A673 (cell line): Measurements from ENCODE around the gene HOXD9. TPM values are rescaled to one million over a fixed set of nuclear protein-coding genes. Genes with fewer than 3 reads are reported as not detected.

Experiments
- BruUV-seq: library from RNA; stranded (reverse); fragments of 400-500 nt; replicated peaks from 2 replicates; lab custom pipeline; 2021; lab: Mats Ljungman, UMichigan
- CTCF ChIA-PET: fragments of 300-600 bp; sonication (Branson Sonifier 250); formaldehyde crosslinking; loops from one replicate; lab custom pipeline; 2022; ENCODE audit warnings: antibody characterized with exemption; lab: Charles Lee
- POLR2A ChIA-PET: fragments of 300-600 bp; sonication (Branson Sonifier 250); formaldehyde crosslinking; loops from one replicate; lab custom pipeline; 2022; ENCODE audit warnings: antibody characterized with exemption; ENCODE audit not compliant: low non-redundant PET; lab: Charles Lee
- DNase-seq: peaks from one replicate; pipeline ENCODE4 v3.0.0-alpha.2; 2015; ENCODE audit warnings: low spot score
- H3K27ac ChIP-seq: fragments of 200-600 bp; sonication (generic); 2 replicates; pipeline ENCODE4 v1.5.1; 2016; ENCODE audit warnings: mixed run types, low read depth, mild to moderate bottlenecking, mixed read lengths, antibody characterized with exemption, low read length; ENCODE audit not compliant: poor library complexity, severe bottlenecking
- H3K27me3 ChIP-seq: fragments of 200-600 bp; sonication (generic); replicated peaks from 2 replicates; pipeline ENCODE4 v1.6.1; 2017; ENCODE audit warnings: mixed run types, low read depth, mild to moderate bottlenecking, mixed read lengths, antibody characterized with exemption, low read length; ENCODE audit not compliant: insufficient read depth, poor library complexity
- H3K36me3 ChIP-seq: fragments of 200-600 bp; sonication (generic); 2 replicates; pipeline ENCODE4 v1.6.1; 2016; ENCODE audit warnings: mixed run types, mild to moderate bottlenecking, mixed read lengths, antibody characterized with exemption, low read length; ENCODE audit not compliant: insufficient read depth, poor library complexity, severe bottlenecking
- H3K4me1 ChIP-seq: fragments of 200-600 bp; sonication (generic); 2 replicates; pipeline ENCODE4 v1.6.1; 2017; ENCODE audit warnings: mixed run types, mild to moderate bottlenecking, mixed read lengths, antibody characterized with exemption, low read length; ENCODE audit not compliant: insufficient read depth, poor library complexity, severe bottlenecking
- H3K4me3 ChIP-seq: fragments of 200-600 bp; sonication (generic); 2 replicates; pipeline ENCODE4 v1.5.1; 2016; ENCODE audit warnings: low read depth, mixed run types, mild to moderate bottlenecking, mixed read lengths, low read length; ENCODE audit not compliant: poor library complexity, severe bottlenecking
- H3K9me3 ChIP-seq: fragments of 200-600 bp; sonication (generic); 2 replicates; pipeline ENCODE4 v1.6.1; 2016; ENCODE audit warnings: mixed run types, low read depth, mild to moderate bottlenecking, mixed read lengths, antibody characterized with exemption, low read length; ENCODE audit not compliant: poor library complexity, severe bottlenecking
- CTCF ChIP-seq: fragments of 300-800, 200-600 bp; sonication (generic); conservative IDR thresholded peaks from 2 replicates; pipeline ENCODE4 v1.5.1; 2017; ENCODE audit warnings: low read depth, mild to moderate bottlenecking, antibody characterized with exemption, low read length, moderate library complexity, mixed read lengths
- EZH2 ChIP-seq: fragments of 200-600 bp; sonication (generic); IDR thresholded peaks from 2 replicates; pipeline ENCODE4 v1.6.1; 2017; ENCODE audit warnings: borderline replicate concordance, low read depth, mild to moderate bottlenecking, mixed read lengths, antibody characterized with exemption, low read length; ENCODE audit not compliant: poor library complexity, severe bottlenecking
- intact Hi-C: fragments of 100-400 bp; cut with micrococcal nuclease; formaldehyde crosslinking; loops from one replicate; pipeline ENCODE4 v1.10.0; 2022; ENCODE audit not compliant: unreplicated experiment
- total RNA-seq: library from RNA; stranded (reverse); gene quantifications from 2 replicates; pipeline ENCODE4 v1.2.3, GENCODE V29; 2021

Gene HOXD9
- total RNA-seq, 1 experiment from 2014 or later = 63.0 TPM

- DNase-seq = no peak
- H3K27ac ChIP-seq = no peak within 1 kb of the TSS
- intact Hi-C loops = loop anchor here (2.0 to 5.0 kb wide), 3 partner anchors 82 to 972 kb away; partner anchors contain the start of gene LNPK
- POLR2A ChIA-PET = no interaction called here
- no peaks in the 10 kb centered on the region for H3K36me3 ChIP-seq
- peaks cover 65% of the 10 kb centered on the region for H3K27me3 ChIP-seq
- BruUV-seq = no TSS peak
- H3K9me3 ChIP-seq = no peaks in the 10 kb centered on the region
- peaks cover 31% of the 10 kb centered on the region for H3K4me1 ChIP-seq
- TF ChIP-seq EZH2 (no peak), CTCF (no peak)
- H3K4me3 ChIP-seq = peak within 1 kb of the TSS; percentile 45
- CTCF ChIA-PET = interaction anchor here (0.5 to 0.6 kb wide), 2 partner anchors 149 to 710 kb away, joined by 3 to 6 read pairs; no protein-coding TSS in a partner anchor
Observed at GRCh38 chr2:176083796-176084261, 38.7 kb upstream of the HOXD9 start, which contains the start of gene EVX2. Gene EVX2, minus strand, starts transcription at chr2:176083962. Its CDS starts 186 bp downstream, at chr2:176083776.

GRCh38 chr2:176084611-176085119 lies 37.9 kb upstream of the HOXD9 start:
- ChIA-PET CTCF (interaction anchor here (1.0 to 1.9 kb wide), 3 partner anchors 13 to 717 kb away, joined by 4 to 9 read pairs (median 5); no protein-coding TSS in a partner anchor), POLR2A (no interaction called here)
- Histone ChIP-seq H3K27me3 (peaks cover 57% of the 10 kb centered on the region), H3K9me3 (no peaks in the 10 kb centered on the region), H3K36me3 (no peaks in the 10 kb centered on the region), H3K4me1 (peaks cover 28% of the 10 kb centered on the region), H3K4me3 (peak overlapping the region; percentile 45), H3K27ac (no peak overlapping the region)
- TF ChIP-seq EZH2 = no peak
- TF ChIP-seq CTCF = no peak
- intact Hi-C loops = loop anchor here (2.0 to 5.0 kb wide), 6 partner anchors 82 to 972 kb away; partner anchors contain the start of gene LNPK
- no TSS peak for BruUV-seq
- DNase-seq = peak; percentile 58

GRCh38 chr2:176085120-176085788 lies 37.3 kb upstream of the HOXD9 start:
- H3K27me3 ChIP-seq = peaks cover 56% of the 10 kb centered on the region
- H3K9me3 ChIP-seq = no peaks in the 10 kb centered on the region
- no TSS peak for BruUV-seq
- H3K27ac ChIP-seq = no peak overlapping the region
- H3K4me3 ChIP-seq = peak overlapping the region; percentile 45
- TF ChIP-seq CTCF (no peak), EZH2 (no peak)
- POLR2A ChIA-PET = no interaction called here
- H3K4me1 ChIP-seq = peaks cover 27% of the 10 kb centered on the region
- no peaks in the 10 kb centered on the region for H3K36me3 ChIP-seq
- no peak for DNase-seq
- CTCF ChIA-PET = interaction anchor here (1.0 to 1.9 kb wide), 4 partner anchors 12 to 834 kb away, joined by 4 to 9 read pairs (median 6); no protein-coding TSS in a partner anchor
- intact Hi-C loops = loop anchor here (2.0 to 5.0 kb wide), 4 partner anchors 718 to 883 kb away; no protein-coding TSS in a partner anchor
